Measurements from ENCODE around the gene LMF1. TPM values are rescaled to one million over a fixed set of nuclear protein-coding genes. Genes with fewer than 3 reads are reported as not detected.

Gene LMF1
- total and polyA plus RNA-seq, 2 of the 4 experiments (the other 2 are of a cell fraction), result 7.7 to 13.1 TPM

- H3K27ac ChIP-seq (ENCODE audit: insufficient read depth, low read length), result no peak overlapping the region
- no peaks in the 10 kb centered on the region for H3K27me3 ChIP-seq (ENCODE audit: control insufficient read depth, insufficient read depth, low read length)
- H3K18ac ChIP-seq (ENCODE audit: low read depth, low read length), result no peak overlapping the region
- H4K5ac ChIP-seq (ENCODE audit: low read depth, low read length), result no peak overlapping the region
- in situ Hi-C loops (cut with MboI; ENCODE audit: low sequenced_read_pairs), result no loop called here
- ChIA-PET CTCF (no interaction called here), POLR2A (ENCODE audit: unreplicated experiment) (no interaction called here)
- H2BK20ac ChIP-seq (ENCODE audit: low read depth, low read length), result no peak overlapping the region
- no peak overlapping the region for H3K4me3 ChIP-seq (ENCODE audit: insufficient read depth, low read depth, low read length)
- no peak overlapping the region for H2AK9ac ChIP-seq (replicated peaks; ENCODE audit: low read depth, low read length, poor library complexity)
- H3K9me1 ChIP-seq (ENCODE audit: insufficient read depth, low read length), result no peaks in the 10 kb centered on the region
- H4K20me1 ChIP-seq (ENCODE audit: insufficient read depth, low read length), result no peaks in the 10 kb centered on the region; the same call in none of the 2 replicates
- TF ChIP-seq NFE2L2 (IDR thresholded peaks at IDR 0.05; ENCODE audit: low read depth, low read length) (no peak), ELK1 (IDR thresholded peaks at IDR 0.05; ENCODE audit: borderline replicate concordance, low read depth, low read length) (no peak), USF2 (IDR thresholded peaks at IDR 0.05; ENCODE audit: low read depth, low read length) (no peak), BHLHE40 (IDR thresholded peaks at IDR 0.05; ENCODE audit: low read depth, low read length) (no peak), MXI1 (IDR thresholded peaks at IDR 0.05; ENCODE audit: borderline replicate concordance, low read depth, low read length) (no peak), RAD21 (IDR thresholded peaks at IDR 0.05; ENCODE audit: low read length) (no peak), MAZ (IDR thresholded peaks at IDR 0.05; ENCODE audit: borderline replicate concordance, low read depth, low read length) (no peak), MAFK (IDR thresholded peaks at IDR 0.05; ENCODE audit: low read depth, low read length) (no peak), CTCF (conservative IDR thresholded peaks at IDR 0.05; ENCODE audit: low read depth, low read length) (no peak), CHD1 (IDR thresholded peaks at IDR 0.05; ENCODE audit: low read depth, low read length) (no peak), RFX5 (IDR thresholded peaks at IDR 0.05; ENCODE audit: low read depth, low read length) (no peak)
- no peak overlapping the region for H3K9ac ChIP-seq (ENCODE audit: low read depth, low read length)
- DNase-seq, result no peak
- H2BK120ac ChIP-seq (ENCODE audit: low read depth, low read length), result no peak overlapping the region
- H4K8ac ChIP-seq (ENCODE audit: low read depth in 2 of 2, low read length in 2 of 2), result no peak overlapping the region
- no peak overlapping the region for H3K14ac ChIP-seq (replicated peaks; ENCODE audit: low read depth, low read length)
- H3K9me3 ChIP-seq (ENCODE audit: control insufficient read depth, insufficient read depth, low read length), result peaks cover 2% of the 10 kb centered on the region; the same call in 1 of the 2 replicates
- H3K4ac ChIP-seq (ENCODE audit: low read depth, low read length), result no peak overlapping the region
- peaks cover 10% of the 10 kb centered on the region for H3K36me3 ChIP-seq (ENCODE audit: control insufficient read depth, insufficient read depth, low read length)
- no peak for ATAC-seq (ENCODE audit: low read depth)
- H3K23ac ChIP-seq (ENCODE audit: low read depth, low read length), result no peak overlapping the region
- H3K4me2 ChIP-seq (ENCODE audit: low read depth, low read length), result no peak overlapping the region
- intact Hi-C loops (cut with micrococcal nuclease), result no loop called here
- dilution Hi-C loops (cut with HindIII; ENCODE audit: low sequenced_read_pairs, unreplicated experiment), result no loop called here
- H2AK5ac ChIP-seq (ENCODE audit: low read depth, low read length), result no peak overlapping the region; the same call in 1 of the 2 replicates
- H2BK5ac ChIP-seq (ENCODE audit: low read depth, low read length, poor library complexity, severe bottlenecking), result no peak overlapping the region
- H3K79me1 ChIP-seq (ENCODE audit: low read depth in 1 of 2, low read length in 2 of 2), result peaks cover 0 to 6% of the 10 kb centered on the region in 2 experiments; a peak in 2 of 4 replicates
- H2BK15ac ChIP-seq (ENCODE audit: low read depth, low read length), result no peak overlapping the region
- H4K91ac ChIP-seq (ENCODE audit: insufficient read depth, low read depth, low read length), result no peak overlapping the region
- H3K56ac ChIP-seq (ENCODE audit: extremely low read depth, insufficient read depth, low read length), result no peak overlapping the region
- no TSS peak for BruUV-seq (replicated peaks)
- WGBS, 2 experiments (ENCODE audit: extremely low coverage in 2 of 2, insufficient read length in 1 of 2), result 81% methylated on average over 10 of the region's 12 CpGs; no CpG with 5 or more reads in 1 of the 2 experiments
- H2AFZ ChIP-seq (replicated peaks; ENCODE audit: low read length, poor library complexity), result no peak overlapping the region
- no peaks in the 10 kb centered on the region for H3K4me1 ChIP-seq (ENCODE audit: control insufficient read depth, insufficient read depth, low read length)
These were observed 18.5 kb downstream of the LMF1 start for GRCh38 chr16:952321-952720.
